ENCODE data around the gene FARS2.

Gene FARS2

DNA sequence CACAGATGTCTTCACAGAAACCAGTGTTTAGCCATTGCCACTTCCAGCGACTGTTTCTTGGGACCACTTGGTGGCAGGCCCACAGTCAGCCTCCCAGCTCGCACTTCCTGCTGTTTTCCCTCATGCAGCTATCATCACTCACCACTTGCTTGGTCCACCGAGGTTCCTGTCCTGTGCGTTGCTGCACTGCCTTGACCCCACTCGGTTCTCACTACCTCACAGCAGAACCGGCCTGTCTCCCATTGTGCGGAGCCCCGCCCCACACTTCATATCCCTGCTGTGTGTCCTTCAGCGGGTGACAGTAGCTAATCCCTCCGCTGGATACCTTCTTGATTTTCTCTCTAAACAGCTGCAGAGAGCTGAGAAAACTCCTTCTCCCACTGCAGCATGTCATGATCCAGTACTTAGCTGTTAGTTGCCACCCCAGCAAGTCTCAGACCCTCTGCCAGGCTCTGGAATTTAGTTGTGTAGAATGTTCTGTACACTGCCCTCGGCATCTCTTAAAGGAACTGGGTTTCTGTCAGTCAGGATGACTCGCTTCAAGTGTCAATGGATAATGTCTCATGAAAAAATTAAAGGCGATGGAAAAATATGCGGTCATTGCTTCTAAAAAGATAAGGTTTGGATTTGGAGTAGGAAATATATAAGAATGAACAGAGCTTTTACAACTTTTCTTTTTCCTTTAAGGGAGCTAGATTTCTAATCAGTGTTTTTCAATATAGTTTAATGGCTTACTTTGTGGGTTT, 208.0 kb downstream of the FARS2 start:
- Mint-ChIP-seq H3K27me3 (no peaks in the 10 kb centered on the region), H3K4me3 (no peak overlapping the region), H3K4me1 (ENCODE audit: low read depth) (peaks cover 8% of the 10 kb centered on the region), H3K36me3 (peaks cover 2% of the 10 kb centered on the region), H3K9me3 (ENCODE audit: low read depth) (no peaks in the 10 kb centered on the region), H3K27ac (no peak overlapping the region)

DNA sequence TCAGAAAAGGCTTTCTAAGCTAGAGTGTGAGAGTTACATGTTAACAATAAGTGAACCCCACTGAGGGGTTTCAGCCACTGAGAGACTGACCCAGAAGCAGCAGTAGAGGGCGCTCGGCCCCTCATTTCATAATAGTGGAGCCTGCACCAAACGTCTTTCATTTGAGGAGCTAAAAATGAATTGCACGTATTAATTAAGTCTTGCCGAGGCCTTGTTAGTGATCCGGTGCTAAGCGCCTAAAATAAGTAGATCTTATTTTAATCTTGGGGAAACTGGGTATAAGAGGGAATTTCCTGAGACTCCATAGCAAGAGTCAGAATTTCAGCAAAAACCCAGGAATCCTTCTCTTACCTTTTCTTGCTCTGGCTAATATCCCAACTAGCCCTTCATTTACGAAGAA, 209.7 kb downstream of the FARS2 start:
- H3K36me3 Mint-ChIP-seq: peaks cover 8% of the 10 kb centered on the region
- H3K27ac Mint-ChIP-seq: no peak overlapping the region
- no peaks in the 10 kb centered on the region for H3K27me3 Mint-ChIP-seq
- no peak overlapping the region for H3K4me3 Mint-ChIP-seq
- no peaks in the 10 kb centered on the region for H3K9me3 Mint-ChIP-seq (ENCODE audit: low read depth)
- H3K4me1 Mint-ChIP-seq (ENCODE audit: low read depth): peaks cover 11% of the 10 kb centered on the region

DNA sequence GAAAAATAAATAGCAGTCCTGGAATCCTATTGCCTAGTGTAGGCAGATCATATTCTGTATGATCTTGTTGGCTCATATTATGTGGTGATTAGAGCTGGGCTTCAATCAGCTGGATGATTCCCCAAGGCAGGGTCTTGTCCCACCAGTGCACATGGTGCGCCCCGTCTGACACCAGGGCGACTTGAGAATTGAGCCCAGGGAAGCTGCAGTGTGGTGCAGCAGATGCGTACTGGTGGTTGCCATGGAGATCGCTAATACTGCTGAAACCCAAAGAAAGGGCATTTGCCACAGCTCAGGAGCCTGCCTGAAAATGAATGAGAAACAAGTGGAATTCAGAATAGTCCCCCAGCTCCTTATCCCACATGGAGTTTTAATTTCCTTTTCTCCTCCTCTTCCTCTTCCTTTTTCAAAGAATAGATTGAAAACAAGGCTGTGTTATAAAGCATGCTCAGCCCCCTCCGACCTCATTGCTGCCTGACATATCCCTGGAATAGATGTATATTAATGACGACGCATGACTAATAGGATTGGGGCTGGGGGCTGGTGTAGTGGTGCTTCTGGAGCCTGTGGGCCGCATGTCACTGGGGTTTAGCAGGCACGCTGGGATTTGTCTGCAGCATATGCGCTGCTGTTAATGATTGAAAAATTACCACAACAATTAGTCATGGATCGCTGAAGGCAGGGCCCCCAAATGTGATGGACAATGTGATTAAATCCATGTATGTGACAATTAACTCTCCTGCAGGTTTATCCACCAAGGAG, 210.5 kb downstream of the FARS2 start:
- no peak overlapping the region for H3K27ac Mint-ChIP-seq
- no peaks in the 10 kb centered on the region for H3K9me3 Mint-ChIP-seq (ENCODE audit: low read depth)
- no peaks in the 10 kb centered on the region for H3K27me3 Mint-ChIP-seq
- peaks cover 11% of the 10 kb centered on the region for H3K4me1 Mint-ChIP-seq (ENCODE audit: low read depth)
- peaks cover 8% of the 10 kb centered on the region for H3K36me3 Mint-ChIP-seq
- no peak overlapping the region for H3K4me3 Mint-ChIP-seq

DNA sequence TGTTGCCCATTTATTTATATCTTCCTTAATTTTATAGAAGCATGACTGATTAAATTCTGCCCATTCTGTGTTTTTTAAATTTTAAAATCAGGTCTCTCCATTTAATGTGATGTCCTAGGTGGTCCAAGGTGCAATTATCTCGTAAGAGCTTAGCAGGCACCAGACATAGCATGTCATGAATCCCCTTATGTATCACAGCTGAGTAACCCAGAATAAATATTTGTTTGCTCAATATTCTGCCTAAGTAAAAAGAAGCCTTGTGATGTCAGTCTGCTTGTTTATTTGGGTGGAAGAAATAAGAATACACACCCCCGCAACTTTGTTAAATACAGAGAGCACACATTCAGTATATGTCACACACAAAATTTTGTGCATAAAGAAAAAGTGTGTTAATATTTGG, 211.3 kb downstream of the FARS2 start:
- Mint-ChIP-seq H3K36me3 (peaks cover 5% of the 10 kb centered on the region), H3K4me3 (no peak overlapping the region), H3K4me1 (ENCODE audit: low read depth) (peaks cover 8% of the 10 kb centered on the region), H3K27ac (no peak overlapping the region), H3K9me3 (ENCODE audit: low read depth) (no peaks in the 10 kb centered on the region), H3K27me3 (no peaks in the 10 kb centered on the region)

DNA sequence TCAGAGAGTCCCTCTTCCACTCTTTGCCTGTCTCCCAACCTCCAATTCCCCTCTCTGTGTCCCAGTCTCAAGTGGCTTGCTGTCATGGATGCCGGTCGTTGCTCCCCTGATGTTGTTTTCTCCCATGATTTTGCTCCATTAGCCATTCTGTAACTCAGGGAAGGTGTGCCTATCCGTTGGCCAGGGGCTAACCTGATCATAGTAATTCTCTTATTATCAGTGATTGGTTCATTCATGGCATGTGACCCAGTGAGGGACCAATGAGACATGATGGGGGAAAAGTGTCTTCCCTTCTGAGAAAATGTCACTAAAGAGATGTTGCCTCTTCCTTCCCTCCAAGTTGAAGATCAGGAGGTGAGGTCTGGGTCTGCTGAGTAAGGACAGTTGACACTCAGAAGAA, 214.5 kb downstream of the FARS2 start:
- Mint-ChIP-seq H3K4me3 (no peak overlapping the region), H3K27ac (no peak overlapping the region), H3K36me3 (peaks cover 5% of the 10 kb centered on the region), H3K27me3 (no peaks in the 10 kb centered on the region), H3K9me3 (ENCODE audit: low read depth) (no peaks in the 10 kb centered on the region), H3K4me1 (ENCODE audit: low read depth) (peaks cover 3% of the 10 kb centered on the region)

DNA sequence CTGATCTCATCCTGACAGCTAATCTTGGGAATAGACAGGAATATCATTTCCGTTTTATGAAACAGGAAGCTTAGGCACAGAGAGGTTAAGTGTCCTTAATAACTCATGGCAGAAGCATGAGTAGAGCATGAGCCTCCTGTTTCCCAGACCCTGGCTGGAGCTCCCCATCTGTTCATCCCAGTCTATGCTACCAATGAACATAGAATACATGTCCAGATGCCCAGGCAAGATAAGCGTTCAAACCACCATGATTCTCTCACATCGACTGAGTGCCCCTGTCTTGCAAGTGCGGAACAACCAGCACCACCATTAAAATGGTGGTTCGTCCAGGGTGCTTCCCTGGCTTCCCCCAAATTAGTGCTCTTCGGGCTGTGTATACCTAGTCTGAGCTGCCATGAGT, 217.1 kb downstream of the FARS2 start:
- H3K9me3 Mint-ChIP-seq (ENCODE audit: low read depth): no peaks in the 10 kb centered on the region
- no peak overlapping the region for H3K4me3 Mint-ChIP-seq
- peaks cover 5% of the 10 kb centered on the region for H3K36me3 Mint-ChIP-seq
- H3K27ac Mint-ChIP-seq: no peak overlapping the region
- peaks cover 5% of the 10 kb centered on the region for H3K4me1 Mint-ChIP-seq (ENCODE audit: low read depth)
- H3K27me3 Mint-ChIP-seq: no peaks in the 10 kb centered on the region

DNA sequence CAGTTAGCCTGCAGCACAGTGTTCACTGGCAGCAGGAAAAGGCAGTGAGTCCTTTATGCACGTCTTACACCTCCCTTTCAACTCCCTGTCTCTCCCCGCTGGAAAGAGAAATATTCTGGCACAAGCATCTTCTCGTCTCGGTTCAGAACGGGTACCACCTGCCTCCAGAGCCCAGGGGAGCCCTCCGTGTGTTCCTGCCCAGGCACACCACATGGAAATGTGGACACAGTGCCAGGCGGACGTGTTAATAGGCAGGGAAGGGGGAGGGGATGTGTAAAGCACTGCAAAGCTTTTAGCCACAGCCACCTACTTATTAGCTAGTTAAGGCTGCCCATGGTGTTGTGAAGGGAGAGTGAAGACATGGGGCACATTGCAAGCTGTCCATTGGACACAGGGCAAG, 219.7 kb downstream of the FARS2 start:
- Mint-ChIP-seq H3K36me3 (no peaks in the 10 kb centered on the region), H3K9me3 (ENCODE audit: low read depth) (no peaks in the 10 kb centered on the region), H3K27me3 (no peaks in the 10 kb centered on the region), H3K4me3 (no peak overlapping the region), H3K27ac (no peak overlapping the region), H3K4me1 (ENCODE audit: low read depth) (peaks cover 14% of the 10 kb centered on the region)

DNA sequence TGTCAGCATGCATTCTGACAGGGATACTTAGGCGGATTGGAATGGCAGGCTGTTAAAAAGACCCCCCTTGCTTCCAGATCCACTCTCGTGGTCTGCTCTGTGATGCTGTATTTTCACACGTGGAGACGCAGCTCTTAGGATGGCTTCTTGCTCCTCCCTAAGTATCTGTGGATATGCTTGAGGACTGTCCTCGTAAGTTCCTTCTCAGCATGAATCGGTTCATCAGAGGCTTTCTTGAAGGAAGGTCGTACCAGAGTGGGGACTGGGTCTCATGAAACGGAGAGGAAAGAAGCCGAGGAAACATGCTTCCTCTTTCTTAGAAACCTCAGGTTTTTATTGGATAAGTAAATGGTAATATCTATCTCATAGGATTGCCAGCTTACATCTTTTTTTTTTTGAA, 220.4 kb downstream of the FARS2 start:
- Mint-ChIP-seq H3K9me3 (ENCODE audit: low read depth) (no peaks in the 10 kb centered on the region), H3K4me1 (ENCODE audit: low read depth) (peaks cover 18% of the 10 kb centered on the region), H3K27ac (no peak overlapping the region), H3K27me3 (no peaks in the 10 kb centered on the region), H3K36me3 (no peaks in the 10 kb centered on the region), H3K4me3 (no peak overlapping the region)

DNA sequence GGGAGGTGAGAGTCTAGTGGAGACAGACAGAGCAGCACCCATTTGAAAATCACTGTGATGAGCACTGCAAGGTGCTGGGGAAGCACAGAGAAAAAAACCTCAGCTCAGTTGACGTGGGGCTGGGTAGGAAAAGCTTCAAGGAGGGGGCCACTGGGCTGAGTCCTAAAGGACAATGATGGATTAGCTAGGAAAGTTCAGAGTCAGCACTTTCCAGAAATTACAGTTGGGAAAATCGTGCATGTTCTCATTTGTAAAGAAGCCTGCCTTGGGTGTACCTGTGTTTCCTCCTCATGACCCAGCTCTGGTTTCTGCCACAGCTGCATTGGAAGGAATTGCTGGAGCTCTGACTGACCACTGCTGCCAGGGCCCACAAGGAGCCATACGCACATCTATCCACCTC, 221.3 kb downstream of the FARS2 start:
- Mint-ChIP-seq H3K36me3 (no peaks in the 10 kb centered on the region), H3K27me3 (no peaks in the 10 kb centered on the region), H3K4me3 (no peak overlapping the region), H3K9me3 (ENCODE audit: low read depth) (no peaks in the 10 kb centered on the region), H3K27ac (no peak overlapping the region), H3K4me1 (ENCODE audit: low read depth) (peaks cover 22% of the 10 kb centered on the region)

DNA sequence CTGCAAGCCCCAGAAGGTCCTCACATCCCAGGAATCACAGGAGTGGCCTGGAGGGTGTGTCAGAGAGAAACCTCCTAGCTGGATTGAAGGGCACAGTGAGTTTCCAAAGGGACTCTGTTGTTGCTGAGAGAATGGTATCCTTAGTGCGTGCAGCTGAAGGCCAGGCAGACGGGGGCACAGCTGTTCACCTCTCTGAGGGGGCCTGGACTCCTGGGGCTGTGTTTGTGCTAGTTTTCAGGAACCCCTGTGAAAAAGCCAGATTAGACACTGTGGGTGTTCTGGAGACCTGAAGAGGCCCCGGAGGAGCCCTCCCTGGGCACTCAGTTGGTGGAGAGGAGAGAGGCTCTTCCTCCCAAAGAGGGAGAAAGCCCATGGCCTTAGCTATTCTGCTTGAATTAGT, 223.4 kb downstream of the FARS2 start:
- no peaks in the 10 kb centered on the region for H3K9me3 Mint-ChIP-seq (ENCODE audit: low read depth)
- H3K27ac Mint-ChIP-seq: no peak overlapping the region
- peaks cover 22% of the 10 kb centered on the region for H3K4me1 Mint-ChIP-seq (ENCODE audit: low read depth)
- no peaks in the 10 kb centered on the region for H3K27me3 Mint-ChIP-seq
- H3K4me3 Mint-ChIP-seq: no peak overlapping the region
- peaks cover 8% of the 10 kb centered on the region for H3K36me3 Mint-ChIP-seq

DNA sequence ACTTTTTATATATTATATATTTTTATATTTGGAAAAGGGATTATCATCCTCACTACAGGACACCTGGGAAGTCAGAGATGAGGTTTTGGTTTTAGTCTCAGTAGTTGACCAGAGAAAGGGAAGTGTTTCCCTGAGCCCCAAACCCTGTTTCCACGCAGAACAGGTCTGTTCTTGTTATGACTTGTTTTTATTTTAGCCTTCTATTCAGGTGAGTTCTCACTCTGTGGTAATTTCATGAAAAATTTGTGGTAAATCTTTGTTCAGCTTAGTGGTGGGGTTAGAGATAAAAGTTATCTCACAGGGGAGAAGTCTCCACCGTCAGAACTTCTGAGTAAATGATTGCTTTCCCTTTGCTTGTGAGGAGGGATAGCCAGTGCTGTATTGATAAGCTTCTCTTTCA, 224.9 kb downstream of the FARS2 start:
- Mint-ChIP-seq H3K9me3 (ENCODE audit: low read depth) (no peaks in the 10 kb centered on the region), H3K27me3 (no peaks in the 10 kb centered on the region), H3K36me3 (peaks cover 13% of the 10 kb centered on the region), H3K4me1 (ENCODE audit: low read depth) (peaks cover 22% of the 10 kb centered on the region), H3K4me3 (no peak overlapping the region), H3K27ac (no peak overlapping the region)

DNA sequence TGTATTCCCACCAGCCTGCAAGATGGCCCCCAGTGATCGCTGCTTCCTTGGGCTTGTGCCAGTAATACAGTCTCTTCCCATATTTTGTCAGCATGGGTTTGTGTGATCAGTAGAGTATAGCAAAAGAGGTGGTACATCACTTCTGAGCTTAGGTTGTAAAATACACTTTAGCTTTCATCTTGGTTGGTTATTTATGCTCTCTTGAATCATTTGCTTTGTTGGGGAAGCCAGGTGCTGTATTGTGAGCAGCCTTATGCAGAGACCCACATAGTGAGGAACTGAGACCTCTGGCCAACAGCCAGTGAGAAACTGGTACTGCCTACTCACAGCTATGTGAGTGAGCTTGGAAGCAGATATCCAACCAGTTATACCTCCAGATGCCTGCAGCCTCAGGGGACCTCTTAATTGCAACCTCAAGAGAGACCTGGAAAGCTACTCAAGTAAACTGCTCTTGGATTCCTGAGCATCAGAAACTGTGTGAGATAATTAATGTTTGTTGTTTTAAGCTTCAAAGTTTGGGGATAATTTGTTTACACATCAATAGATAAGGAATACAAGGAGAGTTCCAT, 229.3 kb downstream of the FARS2 start:
- peaks cover 22% of the 10 kb centered on the region for H3K36me3 Mint-ChIP-seq
- no peaks in the 10 kb centered on the region for H3K27me3 Mint-ChIP-seq
- no peaks in the 10 kb centered on the region for H3K9me3 Mint-ChIP-seq (ENCODE audit: low read depth)
- H3K4me1 Mint-ChIP-seq (ENCODE audit: low read depth): peaks cover 14% of the 10 kb centered on the region
- no peak overlapping the region for H3K27ac Mint-ChIP-seq
- H3K4me3 Mint-ChIP-seq: no peak overlapping the region

DNA sequence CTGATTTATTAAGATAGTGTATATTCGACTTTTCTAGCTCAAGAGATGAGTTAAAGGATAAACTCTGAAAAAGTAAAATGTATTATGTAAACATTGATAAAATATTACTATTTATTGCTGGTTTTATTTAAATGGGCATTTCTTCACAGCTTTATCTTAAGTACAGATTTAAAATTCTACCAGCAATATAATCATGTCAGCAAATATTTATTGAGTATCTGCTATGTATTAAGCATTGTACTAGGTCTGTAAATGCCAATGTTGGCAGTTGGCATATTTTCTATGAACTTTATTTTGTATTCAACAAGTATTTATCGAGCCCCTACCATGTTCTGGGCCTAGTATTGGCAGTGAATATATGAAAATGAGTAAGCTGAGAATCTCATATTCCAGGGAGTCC, 231.0 kb downstream of the FARS2 start:
- Mint-ChIP-seq H3K9me3 (ENCODE audit: low read depth) (no peaks in the 10 kb centered on the region), H3K27ac (no peak overlapping the region)

DNA sequence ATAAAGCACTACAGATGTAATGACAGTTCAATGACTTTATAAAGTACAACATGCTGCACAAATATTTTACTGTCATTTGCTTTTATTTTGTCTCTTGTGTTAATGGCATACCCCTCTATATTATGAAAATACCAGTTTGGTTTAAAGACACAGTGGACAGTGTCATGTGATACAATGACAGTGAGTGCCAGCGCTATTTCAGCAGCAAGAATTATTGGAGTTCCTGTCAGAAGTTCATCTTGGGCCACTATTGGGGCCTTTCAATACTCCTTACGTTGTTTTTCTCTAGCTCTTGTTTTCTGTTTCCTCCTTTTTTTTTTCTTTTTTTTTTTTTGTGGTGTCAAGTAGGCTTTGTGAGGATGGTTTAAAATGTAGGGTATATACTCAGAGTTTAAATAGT, 232.5 kb downstream of the FARS2 start:
- Mint-ChIP-seq H3K9me3 (ENCODE audit: low read depth) (no peaks in the 10 kb centered on the region), H3K4me1 (ENCODE audit: low read depth) (peaks cover 13% of the 10 kb centered on the region), H3K27ac (no peak overlapping the region), H3K27me3 (no peaks in the 10 kb centered on the region), H3K36me3 (peaks cover 23% of the 10 kb centered on the region), H3K4me3 (no peak overlapping the region)

More for the DNA sequence above, 231.0 kb downstream of the FARS2 start:
- Mint-ChIP-seq H3K4me3 (no peak overlapping the region), H3K36me3 (peaks cover 22% of the 10 kb centered on the region), H3K4me1 (ENCODE audit: low read depth) (peaks cover 3% of the 10 kb centered on the region), H3K27me3 (no peaks in the 10 kb centered on the region)

DNA sequence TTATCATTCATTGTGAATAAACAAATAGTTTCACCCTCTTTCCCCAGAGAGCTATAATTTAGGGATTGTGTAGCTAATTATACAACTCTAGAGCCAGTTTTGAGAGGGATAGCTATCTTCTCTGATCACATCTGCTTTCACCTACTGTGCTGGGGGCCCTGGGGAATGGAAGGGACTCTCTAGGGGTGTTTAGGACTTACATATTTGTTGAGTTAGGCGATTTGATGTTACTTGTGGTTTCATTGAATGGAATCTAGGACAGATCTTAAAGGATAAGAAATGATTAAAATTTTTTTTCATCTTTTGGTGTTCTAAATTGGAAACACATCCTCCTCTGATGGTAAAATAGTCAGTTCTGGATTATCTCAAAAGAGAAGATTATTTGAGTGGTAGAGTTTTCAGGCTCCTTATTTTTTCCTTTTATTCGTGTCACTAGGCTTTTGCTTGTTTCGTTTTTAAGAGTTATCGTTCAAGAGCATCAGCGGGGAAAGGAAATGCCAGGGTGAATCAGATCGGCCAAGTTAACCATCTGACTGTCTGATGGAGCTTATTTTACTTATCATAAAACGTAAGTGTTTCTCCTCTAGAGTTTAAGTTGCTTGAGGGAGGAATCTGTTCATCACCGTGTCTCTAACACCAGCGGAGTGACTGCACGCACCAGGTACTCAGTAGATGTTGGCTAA, 236.7 kb downstream of the FARS2 start:
- Mint-ChIP-seq H3K4me3 (no peak overlapping the region), H3K27me3 (no peaks in the 10 kb centered on the region), H3K4me1 (ENCODE audit: low read depth) (peaks cover 31% of the 10 kb centered on the region), H3K9me3 (ENCODE audit: low read depth) (no peaks in the 10 kb centered on the region), H3K27ac (peak overlapping the region; percentile 36), H3K36me3 (peaks cover 25% of the 10 kb centered on the region)
